K562 (cell line): ENCODE measurements around the gene STIM1. TPM values are rescaled to one million over a fixed set of nuclear protein-coding genes. Genes with fewer than 3 reads are reported as not detected.
A peak's percentile ranks its signal among the peaks of the same experiment; 100 is the strongest.

Source experiments
- CBFA2T2 ChIP-seq: fragments of 450-650 bp; conservative IDR thresholded peaks from 2 replicates; pipeline ENCODE4 v1.6.1; 2017; ENCODE audit warnings: mild to moderate bottlenecking
- CBX2 ChIP-seq: fragments of 200-600 bp; sonication (generic); IDR thresholded peaks from one replicate; pipeline ENCODE4 v1.6.1; 2012; ENCODE audit warnings: mild to moderate bottlenecking, low read length, inconsistent platforms; ENCODE audit not compliant: insufficient read depth, poor library complexity, severe bottlenecking
- CHAMP1 ChIP-seq: fragments of 450-650 bp; IDR thresholded peaks from 2 replicates; pipeline ENCODE4 v1.6.1; 2016; ENCODE audit warnings: mild to moderate bottlenecking
- EWSR1 ChIP-seq: fragments of 450-650 bp; IDR thresholded peaks from 2 replicates; pipeline ENCODE4 v1.6.1; 2018; ENCODE audit warnings: borderline replicate concordance, mild to moderate bottlenecking, low read depth, moderate library complexity; ENCODE audit not compliant: partially characterized antibody
- KDM2B ChIP-seq: fragments of 250-450 bp; sonication (Bioruptor Pico); IDR thresholded peaks from 2 replicates; pipeline ENCODE4 v1.8.0; 2021; ENCODE audit warnings: mild to moderate bottlenecking, moderate library complexity
- MAFG ChIP-seq: fragments of 450-650 bp; conservative IDR thresholded peaks from 2 replicates; pipeline ENCODE4 v1.6.1; 2016; ENCODE audit warnings: missing genetic modification characterization, missing compliant biosample characterization
- MXI1 ChIP-seq: IDR thresholded peaks from 2 replicates; pipeline ENCODE4 v1.6.1; 2011; ENCODE audit warnings: low read depth, mild to moderate bottlenecking, improper control_type of control experiment, low read length
- PHTF2 ChIP-seq: fragments of 250-450 bp; sonication (Bioruptor Pico); IDR thresholded peaks from 2 replicates; pipeline ENCODE4 v1.5.0; 2021; ENCODE audit warnings: mild to moderate bottlenecking
- PML ChIP-seq: IDR thresholded peaks from 2 replicates; pipeline ENCODE4 v1.6.1; 2012; ENCODE audit warnings: low read length, inconsistent platforms
- RAD21 ChIP-seq, 2 experiments: fragments of 250-450 bp in 1 of 2; fragments of 450-650 bp in 1 of 2; sonication (Bioruptor Pico) in 1 of 2; formaldehyde crosslinking in 1 of 2; IDR thresholded peaks in 1 of 2; conservative IDR thresholded peaks in 1 of 2; 2 replicates each; pipeline versions ENCODE4 v1.4.0 to v1.8.0; 2020 to 2022; ENCODE audit warnings: mild to moderate bottlenecking in 2 of 2, moderate library complexity in 1 of 2
- RBM17 ChIP-seq: fragments of 200-400 bp; formaldehyde crosslinking; IDR thresholded peaks from 2 replicates; pipeline ENCODE4 v1.6.1; 2017; ENCODE audit warnings: low read depth, mild to moderate bottlenecking, low read length, borderline replicate concordance
- RHOXF2B ChIP-seq: fragments of 250-450 bp; sonication (Bioruptor Pico); conservative IDR thresholded peaks from 2 replicates; pipeline ENCODE4 v1.5.1; 2021
- SNRNP70 ChIP-seq: fragments of 200-400 bp; formaldehyde crosslinking; optimal IDR thresholded peaks from 2 replicates; pipeline ENCODE3; 2017; ENCODE audit warnings: low read depth, low read length
- SP2 ChIP-seq: IDR thresholded peaks from 2 replicates; pipeline ENCODE4 v1.6.1; 2011; ENCODE audit warnings: mild to moderate bottlenecking, low read depth, low read length, moderate library complexity; ENCODE audit not compliant: poor library complexity, severe bottlenecking; ENCODE audit errors: extremely low read depth
- SREBF1 ChIP-seq: fragments of 150-350 bp; IDR thresholded peaks from 2 replicates; pipeline ENCODE4 v1.6.1; 2014; ENCODE audit warnings: antibody characterized with exemption, low read depth, low read length, borderline replicate concordance
- ZNF311 ChIP-seq: fragments of 250-450 bp; sonication (Bioruptor Pico); IDR thresholded peaks from 2 replicates; pipeline ENCODE4 v1.4.0; 2020; ENCODE audit warnings: mild to moderate bottlenecking, moderate library complexity
- ZNF589 ChIP-seq: fragments of 200-800 bp; sonication (Bioruptor generic); IDR thresholded peaks from 2 replicates; pipeline ENCODE4 v1.6.1; 2016; ENCODE audit warnings: low read depth, missing genetic modification characterization, missing compliant biosample characterization
- polyA plus RNA-seq, 8 experiments: library from polyadenylated mRNA; depleted of rRNA in 4 of 8; stranded (reverse) in 5 of 8; unstranded in 3 of 8; fragments of >200 nt; fragmentation: Nextera tagmentation in 2 of 8; fragmentation: Illumina TruSeq in 1 of 8; extraction: Ambion mirVana in 2 of 8; extraction: Trizol in 1 of 8; gene quantifications; 2 replicates each; pipeline versions ENCODE4 v1.2.1 to v1.2.3, GENCODE V29; 2011 to 2014; ENCODE audit warnings: inconsistent platforms in 1 of 8, missing spikeins in 1 of 8
- total RNA-seq, 7 experiments: library from RNA; depleted of rRNA in 6 of 7; stranded (reverse); fragments of >200 nt in 6 of 7; fragmentation: Illumina TruSeq in 2 of 7; extraction: Trizol in 2 of 7; gene quantifications; 2 replicates each; pipeline versions ENCODE4 v1.2.1 to v1.2.3, GENCODE V29; 2011 to 2021; ENCODE audit warnings: low replicate concordance in 1 of 7
- TF ChIP-seq, protein P1 (sequence below): fragments of 450-650 bp; IDR thresholded peaks from 2 replicates; pipeline ENCODE4 v1.6.1; 2017; ENCODE audit warnings: antibody characterized with exemption
- TF ChIP-seq, protein P2 (sequence below): fragments of 200-400 bp; formaldehyde crosslinking; IDR thresholded peaks from 2 replicates; pipeline ENCODE4 v1.6.1; 2017; ENCODE audit warnings: mild to moderate bottlenecking, low read depth, low read length, moderate library complexity
- TF ChIP-seq, protein P3 (sequence below): fragments of 250-450 bp; sonication (Bioruptor Pico); IDR thresholded peaks from 2 replicates; pipeline ENCODE4 v1.4.0; 2020

The STIM1 gene
- total and polyA plus RNA-seq, 9 of the 15 experiments (the other 6 are each of a cell fraction or from before 2014, with no cell fraction given): 7.7 to 50.5 (median 22.5) TPM

GRCh38 chr11:3834664-3835461, 20.6 kb upstream of the STIM1 start (continued):
- TF ChIP-seq, protein P1, sequence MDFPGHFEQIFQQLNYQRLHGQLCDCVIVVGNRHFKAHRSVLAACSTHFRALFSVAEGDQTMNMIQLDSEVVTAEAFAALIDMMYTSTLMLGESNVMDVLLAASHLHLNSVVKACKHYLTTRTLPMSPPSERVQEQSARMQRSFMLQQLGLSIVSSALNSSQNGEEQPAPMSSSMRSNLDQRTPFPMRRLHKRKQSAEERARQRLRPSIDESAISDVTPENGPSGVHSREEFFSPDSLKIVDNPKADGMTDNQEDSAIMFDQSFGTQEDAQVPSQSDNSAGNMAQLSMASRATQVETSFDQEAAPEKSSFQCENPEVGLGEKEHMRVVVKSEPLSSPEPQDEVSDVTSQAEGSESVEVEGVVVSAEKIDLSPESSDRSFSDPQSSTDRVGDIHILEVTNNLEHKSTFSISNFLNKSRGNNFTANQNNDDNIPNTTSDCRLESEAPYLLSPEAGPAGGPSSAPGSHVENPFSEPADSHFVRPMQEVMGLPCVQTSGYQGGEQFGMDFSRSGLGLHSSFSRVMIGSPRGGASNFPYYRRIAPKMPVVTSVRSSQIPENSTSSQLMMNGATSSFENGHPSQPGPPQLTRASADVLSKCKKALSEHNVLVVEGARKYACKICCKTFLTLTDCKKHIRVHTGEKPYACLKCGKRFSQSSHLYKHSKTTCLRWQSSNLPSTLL: no peak; the same call in 1 of the 2 replicates
- TF ChIP-seq RAD21 (CRISPR knock-in tag; conservative IDR thresholded peaks at IDR 0.05 in 1 of 2, IDR thresholded peaks at IDR 0.05 in 1 of 2) (peak in 1 of 2 experiments; percentile 26; a peak in 1 of 4 replicates), SNRNP70 (no peak), SP2 (no peak), CBX2 (no peak), MAFG (tag) (no peak), RHOXF2B (CRISPR knock-in tag) (no peak), PHTF2 (no peak), PML (peak; percentile 48; the same call in 1 of the 2 replicates), ZNF311 (CRISPR knock-in tag) (no peak), CBFA2T2 (peak; percentile 68), CHAMP1 (no peak), ZNF589 (peak; percentile 81; the same call in 1 of the 2 replicates), RBM17 (no peak), MXI1 (peak; percentile 19; the same call in 1 of the 2 replicates), EWSR1 (no peak), SREBF1 (no peak), KDM2B (CRISPR knock-in tag) (no peak)
- TF ChIP-seq, protein P2, sequence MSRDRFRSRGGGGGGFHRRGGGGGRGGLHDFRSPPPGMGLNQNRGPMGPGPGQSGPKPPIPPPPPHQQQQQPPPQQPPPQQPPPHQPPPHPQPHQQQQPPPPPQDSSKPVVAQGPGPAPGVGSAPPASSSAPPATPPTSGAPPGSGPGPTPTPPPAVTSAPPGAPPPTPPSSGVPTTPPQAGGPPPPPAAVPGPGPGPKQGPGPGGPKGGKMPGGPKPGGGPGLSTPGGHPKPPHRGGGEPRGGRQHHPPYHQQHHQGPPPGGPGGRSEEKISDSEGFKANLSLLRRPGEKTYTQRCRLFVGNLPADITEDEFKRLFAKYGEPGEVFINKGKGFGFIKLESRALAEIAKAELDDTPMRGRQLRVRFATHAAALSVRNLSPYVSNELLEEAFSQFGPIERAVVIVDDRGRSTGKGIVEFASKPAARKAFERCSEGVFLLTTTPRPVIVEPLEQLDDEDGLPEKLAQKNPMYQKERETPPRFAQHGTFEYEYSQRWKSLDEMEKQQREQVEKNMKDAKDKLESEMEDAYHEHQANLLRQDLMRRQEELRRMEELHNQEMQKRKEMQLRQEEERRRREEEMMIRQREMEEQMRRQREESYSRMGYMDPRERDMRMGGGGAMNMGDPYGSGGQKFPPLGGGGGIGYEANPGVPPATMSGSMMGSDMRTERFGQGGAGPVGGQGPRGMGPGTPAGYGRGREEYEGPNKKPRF: no peak
- TF ChIP-seq, protein P3, sequence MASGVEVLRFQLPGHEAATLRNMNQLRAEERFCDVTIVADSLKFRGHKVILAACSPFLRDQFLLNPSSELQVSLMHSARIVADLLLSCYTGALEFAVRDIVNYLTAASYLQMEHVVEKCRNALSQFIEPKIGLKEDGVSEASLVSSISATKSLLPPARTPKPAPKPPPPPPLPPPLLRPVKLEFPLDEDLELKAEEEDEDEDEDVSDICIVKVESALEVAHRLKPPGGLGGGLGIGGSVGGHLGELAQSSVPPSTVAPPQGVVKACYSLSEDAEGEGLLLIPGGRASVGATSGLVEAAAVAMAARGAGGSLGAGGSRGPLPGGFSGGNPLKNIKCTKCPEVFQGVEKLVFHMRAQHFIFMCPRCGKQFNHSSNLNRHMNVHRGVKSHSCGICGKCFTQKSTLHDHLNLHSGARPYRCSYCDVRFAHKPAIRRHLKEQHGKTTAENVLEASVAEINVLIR: no peak
